SK-N-SH (cell line): Measurements from ENCODE around the gene MRM1. TPM values are rescaled to one million over a fixed set of nuclear protein-coding genes. Genes with fewer than 3 reads are reported as not detected.

ENCODE experiments used
- CTCF ChIA-PET: fragments of 300-600, 350-600 bp; formaldehyde crosslinking; extraction: SDS; loops from one replicate; lab custom pipeline; 2021; lab: Yijun Ruan, JAX
- POLR2A ChIA-PET: fragments of 350-600 bp; sonication (Branson Sonifier 250); formaldehyde crosslinking; extraction: SDS; loops from one replicate; lab custom pipeline; 2020; ENCODE audit warnings: antibody characterized with exemption, inconsistent platforms; lab: Yijun Ruan, JAX
- DNase-seq: peaks from one replicate; pipeline ENCODE4 v3.0.0; 2012
- H2AFZ ChIP-seq: fragments of 200-600 bp; sonication (generic); 2 replicates; pipeline ENCODE4 v1.8.1; 2016; ENCODE audit warnings: antibody characterized with exemption, mild to moderate bottlenecking, low read depth
- H3F3A ChIP-seq: fragments of 200-600 bp; sonication (generic); replicated peaks from 2 replicates; pipeline ENCODE3; 2016; ENCODE audit warnings: antibody characterized with exemption, mild to moderate bottlenecking; ENCODE audit not compliant: insufficient read depth
- H3K27ac ChIP-seq, 2 experiments: fragments of 200-500 bp in 1 of 2; fragments of 200-600 bp in 1 of 2; sonication (Bioruptor generic) in 1 of 2; sonication (generic), shearing (Covaris generic) in 1 of 2; 2 replicates each; pipeline versions ENCODE4 v1.5.1 to v1.6.1; 2014 to 2016; ENCODE audit warnings: low read depth in 2 of 2, inconsistent platforms in 1 of 2, low read length in 1 of 2, mild to moderate bottlenecking in 1 of 2, mixed read lengths in 1 of 2
- H3K27me3 ChIP-seq: fragments of 200-600 bp; sonication (generic), shearing (Covaris generic); 2 replicates; pipeline ENCODE4 v1.6.1; 2016; ENCODE audit warnings: mixed run types; ENCODE audit not compliant: insufficient read depth
- H3K36me3 ChIP-seq, 2 experiments: fragments of 200-500 bp in 1 of 2; fragments of 200-600 bp in 1 of 2; sonication (Bioruptor generic) in 1 of 2; sonication (generic) in 1 of 2; replicated peaks in 1 of 2; 2 replicates each; pipeline versions ENCODE3 to v1.5.1; 2014 to 2016; ENCODE audit warnings: low read length in 1 of 2, mild to moderate bottlenecking in 1 of 2; ENCODE audit not compliant: insufficient read depth in 2 of 2, control insufficient read depth in 1 of 2
- H3K4me1 ChIP-seq, 2 experiments: fragments of 200-500 bp in 1 of 2; fragments of 200-600 bp in 1 of 2; sonication (Bioruptor generic) in 1 of 2; sonication (generic), shearing (Covaris generic) in 1 of 2; 2 replicates each; pipeline versions ENCODE4 v1.5.1 to v1.6.1; 2014 to 2016; ENCODE audit warnings: low read depth in 1 of 2, low read length in 1 of 2, mixed run types in 1 of 2; ENCODE audit not compliant: insufficient read depth in 2 of 2, control insufficient read depth in 1 of 2
- H3K4me2 ChIP-seq: fragments of 200-600 bp; sonication (generic), shearing (Covaris generic); 2 replicates; pipeline ENCODE4 v1.6.1; 2017; ENCODE audit warnings: mixed run types
- H3K4me3 ChIP-seq, 2 experiments: fragments of 200-500 bp in 1 of 2; fragments of 200-600 bp in 1 of 2; sonication (Bioruptor generic) in 1 of 2; sonication (generic), shearing (Covaris generic) in 1 of 2; 2 replicates each; pipeline versions ENCODE4 v1.5.1 to v1.8.1; 2014 to 2016; ENCODE audit warnings: low read depth in 2 of 2, inconsistent platforms in 1 of 2, low read length in 1 of 2, mild to moderate bottlenecking in 1 of 2, mixed read lengths in 1 of 2, moderate library complexity in 1 of 2
- H3K79me2 ChIP-seq: fragments of 200-600 bp; sonication (generic); 2 replicates; pipeline ENCODE4 v1.8.1; 2017; ENCODE audit warnings: mild to moderate bottlenecking; ENCODE audit not compliant: insufficient read depth
- H3K9ac ChIP-seq: fragments of 200-600 bp; sonication (generic); 2 replicates; pipeline ENCODE4 v1.6.1; 2017; ENCODE audit warnings: mixed run types
- H3K9me2 ChIP-seq: fragments of 200-600 bp; sonication (generic); 2 replicates; pipeline ENCODE4 v1.6.1; 2017; ENCODE audit warnings: mixed run types
- H3K9me3 ChIP-seq: fragments of 200-600 bp; sonication (generic); 2 replicates; pipeline ENCODE4 v1.6.1; 2017; ENCODE audit warnings: mixed run types, mild to moderate bottlenecking, moderate library complexity
- H4K20me1 ChIP-seq: fragments of 200-600 bp; sonication (generic); 2 replicates; pipeline ENCODE4 v1.6.1; 2017; ENCODE audit warnings: mild to moderate bottlenecking, mixed run types; ENCODE audit not compliant: insufficient read depth
- ELF1 ChIP-seq: IDR thresholded peaks from 2 replicates; pipeline ENCODE4 v1.4.0; 2012
- EP300 ChIP-seq, 2 experiments: IDR thresholded peaks; 2 replicates each; pipeline versions ENCODE4 v1.4.0 to v1.6.1; 2012; ENCODE audit warnings: borderline replicate concordance in 1 of 2, low read depth in 1 of 2, low read length in 1 of 2
- EZH2phosphoT487 ChIP-seq: fragments of 200-600 bp; sonication (generic); IDR thresholded peaks from 2 replicates; pipeline ENCODE4 v1.6.1; 2017; ENCODE audit warnings: low read depth, mixed run types, mild to moderate bottlenecking, antibody characterized with exemption, moderate library complexity, borderline replicate concordance
- FOXJ3 ChIP-seq: sonication (generic); formaldehyde crosslinking; IDR thresholded peaks from 2 replicates; pipeline ENCODE4 v1.5.1; 2020; ENCODE audit warnings: mild to moderate bottlenecking, missing genetic modification reagents
- FOXM1 ChIP-seq: IDR thresholded peaks from 2 replicates; pipeline ENCODE4 v1.4.0; 2012; ENCODE audit warnings: low read depth, mild to moderate bottlenecking
- MEF2A ChIP-seq: IDR thresholded peaks from 2 replicates; pipeline ENCODE4 v1.4.0; 2012; ENCODE audit warnings: low read depth, borderline replicate concordance
- NFIC ChIP-seq: IDR thresholded peaks from 2 replicates; pipeline ENCODE4 v1.4.0; 2012; ENCODE audit warnings: borderline replicate concordance
- NRF1 ChIP-seq: IDR thresholded peaks from 2 replicates; pipeline ENCODE4 v1.6.1; 2012; ENCODE audit warnings: low read depth, mild to moderate bottlenecking, low read length
- RAD21 ChIP-seq: IDR thresholded peaks from 2 replicates; pipeline ENCODE4 v1.6.1; 2012; ENCODE audit warnings: mild to moderate bottlenecking, low read length
- RCOR1 ChIP-seq: fragments of 150-350 bp; IDR thresholded peaks from 2 replicates; pipeline ENCODE4 v1.6.1; 2017; ENCODE audit warnings: antibody characterized with exemption, low read length
- RFX5 ChIP-seq: IDR thresholded peaks from 2 replicates; pipeline ENCODE4 v1.6.1; 2012; ENCODE audit warnings: mild to moderate bottlenecking, improper control_type of control experiment, low read length
- SIN3A ChIP-seq: IDR thresholded peaks from 2 replicates; pipeline ENCODE4 v1.6.1; 2012; ENCODE audit warnings: low read depth, mild to moderate bottlenecking, low read length, moderate library complexity, borderline replicate concordance
- SMC3 ChIP-seq: IDR thresholded peaks from 2 replicates; pipeline ENCODE4 v1.6.1; 2012; ENCODE audit warnings: low read depth, low read length, improper control_type of control experiment
- YY1 ChIP-seq: IDR thresholded peaks from 2 replicates; pipeline ENCODE4 v1.4.0; 2012; ENCODE audit warnings: low read depth, mild to moderate bottlenecking
- WGBS: methylation state at CpG from one replicate; pipeline ENCODE4 v1.1.6; 2017; ENCODE audit warnings: low lambda C conversion rate; 5-methylcytosine and 5-hydroxymethylcytosine counted together
- polyA plus RNA-seq, 3 experiments: library from polyadenylated mRNA; depleted of rRNA; stranded (reverse); fragments of >200 nt; gene quantifications; 2 replicates each; pipeline ENCODE4 v1.2.3, GENCODE V29; 2012
- TF ChIP-seq, protein P1 (sequence below): fragments of 150-350 bp; IDR thresholded peaks from 2 replicates; pipeline ENCODE4 v1.6.1; 2017; ENCODE audit warnings: antibody characterized with exemption, low read length, low read depth, borderline replicate concordance
- TF ChIP-seq, protein P2 (sequence below): IDR thresholded peaks from 2 replicates; pipeline ENCODE4 v1.4.0; 2012; ENCODE audit warnings: low read depth, borderline replicate concordance
- TF ChIP-seq, protein P3 (sequence below): fragments of 200-600 bp; sonication (generic); IDR thresholded peaks from 2 replicates; pipeline ENCODE4 v1.6.1; 2017; ENCODE audit warnings: antibody characterized with exemption, mild to moderate bottlenecking, moderate library complexity
- TF ChIP-seq, protein P4 (sequence below): IDR thresholded peaks from 2 replicates; pipeline ENCODE4 v1.6.1; 2012; ENCODE audit warnings: mild to moderate bottlenecking, low read depth, low read length, moderate library complexity
- TF ChIP-seq, protein P5 (sequence below): fragments of 150-350 bp; IDR thresholded peaks from 2 replicates; pipeline ENCODE4 v1.6.1; 2016; ENCODE audit warnings: mild to moderate bottlenecking, low read depth, low read length

The MRM1 gene
- polyA plus RNA-seq, 1 of the 3 experiments (the other 2 are of a cell fraction) = 9.8 TPM

DNA sequence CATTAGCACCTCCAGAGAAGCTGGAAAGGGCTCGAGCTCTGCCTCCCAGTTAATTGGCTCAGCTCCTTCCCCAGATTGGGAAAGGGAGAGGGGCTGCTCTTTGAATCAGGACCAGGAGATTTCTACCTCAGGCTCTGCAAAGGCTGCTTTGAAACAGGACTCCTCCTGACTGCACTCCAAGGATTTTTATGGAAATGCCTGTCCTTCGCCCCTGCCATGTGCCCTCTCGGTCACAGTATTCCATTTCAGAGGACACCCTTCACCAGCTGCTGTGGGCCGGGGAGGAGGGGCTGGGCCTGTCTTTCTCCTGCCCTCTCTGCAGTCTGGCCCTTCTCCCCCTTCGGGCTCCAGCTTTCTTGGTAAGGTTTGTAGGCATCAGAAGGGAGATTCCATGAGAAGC is 13.6 kb downstream of the MRM1 start:
- H3K9ac ChIP-seq = no peak overlapping the region
- no peak for DNase-seq
- no peak overlapping the region for H3K4me3 ChIP-seq
- POLR2A ChIA-PET = no interaction called here
- H3K36me3 ChIP-seq = no peaks in the 10 kb centered on the region
- H2AFZ ChIP-seq = no peak overlapping the region
- TF ChIP-seq ELF1 (no peak), EZH2phosphoT487 (no peak), NRF1 (no peak), EP300 (IDR thresholded peaks at IDR 0.05; ENCODE audit: borderline replicate concordance in 1 of 2, low read depth in 1 of 2, low read length in 1 of 2) (no peak), YY1 (no peak), RCOR1 (no peak), SMC3 (no peak), FOXM1 (no peak), RFX5 (no peak), FOXJ3 (CRISPR knock-in tag) (no peak), SIN3A (no peak), RAD21 (no peak), NFIC (no peak), MEF2A (no peak)
- TF ChIP-seq, protein P1, sequence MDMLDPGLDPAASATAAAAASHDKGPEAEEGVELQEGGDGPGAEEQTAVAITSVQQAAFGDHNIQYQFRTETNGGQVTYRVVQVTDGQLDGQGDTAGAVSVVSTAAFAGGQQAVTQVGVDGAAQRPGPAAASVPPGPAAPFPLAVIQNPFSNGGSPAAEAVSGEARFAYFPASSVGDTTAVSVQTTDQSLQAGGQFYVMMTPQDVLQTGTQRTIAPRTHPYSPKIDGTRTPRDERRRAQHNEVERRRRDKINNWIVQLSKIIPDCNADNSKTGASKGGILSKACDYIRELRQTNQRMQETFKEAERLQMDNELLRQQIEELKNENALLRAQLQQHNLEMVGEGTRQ = no peak
- TF ChIP-seq, protein P2, sequence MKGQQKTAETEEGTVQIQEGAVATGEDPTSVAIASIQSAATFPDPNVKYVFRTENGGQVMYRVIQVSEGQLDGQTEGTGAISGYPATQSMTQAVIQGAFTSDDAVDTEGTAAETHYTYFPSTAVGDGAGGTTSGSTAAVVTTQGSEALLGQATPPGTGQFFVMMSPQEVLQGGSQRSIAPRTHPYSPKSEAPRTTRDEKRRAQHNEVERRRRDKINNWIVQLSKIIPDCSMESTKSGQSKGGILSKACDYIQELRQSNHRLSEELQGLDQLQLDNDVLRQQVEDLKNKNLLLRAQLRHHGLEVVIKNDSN = no peak
- TF ChIP-seq, protein P3, sequence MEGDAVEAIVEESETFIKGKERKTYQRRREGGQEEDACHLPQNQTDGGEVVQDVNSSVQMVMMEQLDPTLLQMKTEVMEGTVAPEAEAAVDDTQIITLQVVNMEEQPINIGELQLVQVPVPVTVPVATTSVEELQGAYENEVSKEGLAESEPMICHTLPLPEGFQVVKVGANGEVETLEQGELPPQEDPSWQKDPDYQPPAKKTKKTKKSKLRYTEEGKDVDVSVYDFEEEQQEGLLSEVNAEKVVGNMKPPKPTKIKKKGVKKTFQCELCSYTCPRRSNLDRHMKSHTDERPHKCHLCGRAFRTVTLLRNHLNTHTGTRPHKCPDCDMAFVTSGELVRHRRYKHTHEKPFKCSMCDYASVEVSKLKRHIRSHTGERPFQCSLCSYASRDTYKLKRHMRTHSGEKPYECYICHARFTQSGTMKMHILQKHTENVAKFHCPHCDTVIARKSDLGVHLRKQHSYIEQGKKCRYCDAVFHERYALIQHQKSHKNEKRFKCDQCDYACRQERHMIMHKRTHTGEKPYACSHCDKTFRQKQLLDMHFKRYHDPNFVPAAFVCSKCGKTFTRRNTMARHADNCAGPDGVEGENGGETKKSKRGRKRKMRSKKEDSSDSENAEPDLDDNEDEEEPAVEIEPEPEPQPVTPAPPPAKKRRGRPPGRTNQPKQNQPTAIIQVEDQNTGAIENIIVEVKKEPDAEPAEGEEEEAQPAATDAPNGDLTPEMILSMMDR = no peak
- TF ChIP-seq, protein P4, sequence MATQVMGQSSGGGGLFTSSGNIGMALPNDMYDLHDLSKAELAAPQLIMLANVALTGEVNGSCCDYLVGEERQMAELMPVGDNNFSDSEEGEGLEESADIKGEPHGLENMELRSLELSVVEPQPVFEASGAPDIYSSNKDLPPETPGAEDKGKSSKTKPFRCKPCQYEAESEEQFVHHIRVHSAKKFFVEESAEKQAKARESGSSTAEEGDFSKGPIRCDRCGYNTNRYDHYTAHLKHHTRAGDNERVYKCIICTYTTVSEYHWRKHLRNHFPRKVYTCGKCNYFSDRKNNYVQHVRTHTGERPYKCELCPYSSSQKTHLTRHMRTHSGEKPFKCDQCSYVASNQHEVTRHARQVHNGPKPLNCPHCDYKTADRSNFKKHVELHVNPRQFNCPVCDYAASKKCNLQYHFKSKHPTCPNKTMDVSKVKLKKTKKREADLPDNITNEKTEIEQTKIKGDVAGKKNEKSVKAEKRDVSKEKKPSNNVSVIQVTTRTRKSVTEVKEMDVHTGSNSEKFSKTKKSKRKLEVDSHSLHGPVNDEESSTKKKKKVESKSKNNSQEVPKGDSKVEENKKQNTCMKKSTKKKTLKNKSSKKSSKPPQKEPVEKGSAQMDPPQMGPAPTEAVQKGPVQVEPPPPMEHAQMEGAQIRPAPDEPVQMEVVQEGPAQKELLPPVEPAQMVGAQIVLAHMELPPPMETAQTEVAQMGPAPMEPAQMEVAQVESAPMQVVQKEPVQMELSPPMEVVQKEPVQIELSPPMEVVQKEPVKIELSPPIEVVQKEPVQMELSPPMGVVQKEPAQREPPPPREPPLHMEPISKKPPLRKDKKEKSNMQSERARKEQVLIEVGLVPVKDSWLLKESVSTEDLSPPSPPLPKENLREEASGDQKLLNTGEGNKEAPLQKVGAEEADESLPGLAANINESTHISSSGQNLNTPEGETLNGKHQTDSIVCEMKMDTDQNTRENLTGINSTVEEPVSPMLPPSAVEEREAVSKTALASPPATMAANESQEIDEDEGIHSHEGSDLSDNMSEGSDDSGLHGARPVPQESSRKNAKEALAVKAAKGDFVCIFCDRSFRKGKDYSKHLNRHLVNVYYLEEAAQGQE = no peak
- TF ChIP-seq, protein P5, sequence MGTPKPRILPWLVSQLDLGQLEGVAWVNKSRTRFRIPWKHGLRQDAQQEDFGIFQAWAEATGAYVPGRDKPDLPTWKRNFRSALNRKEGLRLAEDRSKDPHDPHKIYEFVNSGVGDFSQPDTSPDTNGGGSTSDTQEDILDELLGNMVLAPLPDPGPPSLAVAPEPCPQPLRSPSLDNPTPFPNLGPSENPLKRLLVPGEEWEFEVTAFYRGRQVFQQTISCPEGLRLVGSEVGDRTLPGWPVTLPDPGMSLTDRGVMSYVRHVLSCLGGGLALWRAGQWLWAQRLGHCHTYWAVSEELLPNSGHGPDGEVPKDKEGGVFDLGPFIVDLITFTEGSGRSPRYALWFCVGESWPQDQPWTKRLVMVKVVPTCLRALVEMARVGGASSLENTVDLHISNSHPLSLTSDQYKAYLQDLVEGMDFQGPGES = no peak
- no peaks in the 10 kb centered on the region for H3K27me3 ChIP-seq
- H3K4me1 ChIP-seq = no peaks in the 10 kb centered on the region
- H3K9me3 ChIP-seq = no peaks in the 10 kb centered on the region
- peaks cover 2% of the 10 kb centered on the region for H3F3A ChIP-seq
- no peak overlapping the region for H3K27ac ChIP-seq
- WGBS = 100% methylated on average over 2 of the region's 5 CpGs
- no peaks in the 10 kb centered on the region for H4K20me1 ChIP-seq
- H3K4me2 ChIP-seq = no peak overlapping the region
- CTCF ChIA-PET = interaction anchor here (2.0 to 8.2 kb wide), 5 partner anchors 9 to 433 kb away, joined by 5 to 50 read pairs (median 15); partner anchors contain the start of gene MRM1
- no peaks in the 10 kb centered on the region for H3K79me2 ChIP-seq
- no peaks in the 10 kb centered on the region for H3K9me2 ChIP-seq
